Hair follicle dermal papilla cell (primary cell): ENCODE data around the gene EGFL6. TPM values are rescaled to one million over a fixed set of nuclear protein-coding genes. Genes with fewer than 3 reads are reported as not detected.

Experiments
- total RNA-seq: library from RNA; depleted of rRNA; stranded (reverse); fragments of >200 nt; gene quantifications from 2 replicates; pipeline ENCODE4 v1.2.3, GENCODE V29; 2012

The EGFL6 gene
- total RNA-seq, result 0.24 and 1.1 TPM in 2 replicates

GRCh38 chrX:13569479-13570260 is at the start of gene EGFL6:
TSS of gene EGFL6 (plus strand) at chrX:13569601. CDS start at chrX:13569862, 261 bp downstream.

GRCh38 chrX:13652850-13653693 is 83.7 kb downstream of the EGFL6 start, which contains the start of gene TCEANC:
TSS of gene TCEANC (plus strand) at chrX:13653141. CDS start at chrX:13662509, 9,368 bp downstream.

Other genes with a start within 250 kb of the EGFL6 start
- not detected in 2 replicates for gene ATXN3L, start 249.5 kb upstream of the EGFL6 start, total RNA-seq
- gene TCEANC, start 83.5 kb downstream of the EGFL6 start, total RNA-seq, result 3.5 and 4.4 TPM in 2 replicates
- 38.0 and 40.9 TPM in 2 replicates for gene RAB9A, start 119.5 kb downstream of the EGFL6 start, total RNA-seq
- gene TRAPPC2, start 165.0 kb downstream of the EGFL6 start, total RNA-seq, result 25.3 and 28.8 TPM in 2 replicates
- 13.7 and 21.9 TPM in 2 replicates for gene OFD1, start 165.1 kb downstream of the EGFL6 start, total RNA-seq
- 9.8 and 20.3 TPM in 2 replicates for gene GPM6B, start 247.5 kb downstream of the EGFL6 start, total RNA-seq